Measurements from ENCODE around the gene TMEM205. TPM values are rescaled to one million over a fixed set of nuclear protein-coding genes. Genes with fewer than 3 reads are reported as not detected.

Gene TMEM205
- total and polyA plus RNA-seq, 2 experiments from 2014 or later, result 123 to 293 TPM

DNA sequence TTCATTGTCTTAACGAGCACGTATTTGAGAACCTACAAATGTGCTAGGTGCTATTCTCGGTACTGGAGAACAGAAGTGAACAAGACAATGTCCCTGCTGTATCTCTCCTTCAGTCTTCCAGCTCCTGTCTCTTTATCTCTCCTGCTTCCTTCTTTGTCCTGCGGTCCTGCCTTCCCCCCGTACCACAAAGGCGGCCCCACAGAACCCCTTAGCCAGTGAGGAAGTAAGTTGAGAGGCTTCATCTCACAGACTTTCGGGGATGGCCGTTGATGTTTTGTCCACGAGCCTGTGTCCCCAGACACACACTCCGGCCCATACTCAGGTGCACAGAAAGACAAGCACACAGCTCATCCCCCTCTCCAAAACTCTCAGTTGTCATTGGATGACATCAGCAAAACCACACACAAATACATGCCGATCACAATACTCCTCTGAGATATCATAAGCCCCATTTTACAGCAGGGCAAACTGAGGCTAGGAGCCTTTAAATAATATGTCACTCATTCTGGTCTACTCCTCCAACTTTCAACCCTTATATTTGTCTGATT, 27.9 kb upstream of the TMEM205 start:
- Mint-ChIP-seq H3K27me3 (ENCODE audit: insufficient read depth, low read depth, poor library complexity) (peaks cover 10% of the 10 kb centered on the region), H3K4me3 (no peak overlapping the region), H3K36me3 (ENCODE audit: low read depth) (peaks cover 15% of the 10 kb centered on the region), H3K4me1 (peaks cover 15% of the 10 kb centered on the region), H3K9me3 (no peaks in the 10 kb centered on the region), H3K27ac (no peak overlapping the region)
- Histone ChIP-seq H3K4me1 (ENCODE audit: insufficient read depth) (peaks cover 10% of the 10 kb centered on the region), H4K20me1 (replicated peaks; ENCODE audit: insufficient read depth) (peaks cover 2% of the 10 kb centered on the region; the same call in 1 of the 2 replicates), H3K36me3 (ENCODE audit: insufficient read depth) (no peaks in the 10 kb centered on the region), H3F3A (replicated peaks; ENCODE audit: low read depth) (0 out of 2 replicates have a peak, but pooled peaks cover 6% of the 10 kb centered on the region), H3K4me2 (peak overlapping the region; percentile 44), H3K9me2 (ENCODE audit: insufficient read depth) (no peaks in the 10 kb centered on the region), H3K4me3 (peak overlapping the region; percentile 55), H3K79me2 (replicated peaks; ENCODE audit: insufficient read depth) (peaks cover 10% of the 10 kb centered on the region; the same call in 1 of the 2 replicates), H3K27me3 (ENCODE audit: insufficient read depth) (no peaks in the 10 kb centered on the region), H2AFZ (no peak overlapping the region), H3K27ac (ENCODE audit: low read depth) (peak overlapping the region; percentile 29; the same call in 1 of the 2 replicates)
- DNase-seq (ENCODE audit: low spot score), result no peak
- TF ChIP-seq, protein P1, sequence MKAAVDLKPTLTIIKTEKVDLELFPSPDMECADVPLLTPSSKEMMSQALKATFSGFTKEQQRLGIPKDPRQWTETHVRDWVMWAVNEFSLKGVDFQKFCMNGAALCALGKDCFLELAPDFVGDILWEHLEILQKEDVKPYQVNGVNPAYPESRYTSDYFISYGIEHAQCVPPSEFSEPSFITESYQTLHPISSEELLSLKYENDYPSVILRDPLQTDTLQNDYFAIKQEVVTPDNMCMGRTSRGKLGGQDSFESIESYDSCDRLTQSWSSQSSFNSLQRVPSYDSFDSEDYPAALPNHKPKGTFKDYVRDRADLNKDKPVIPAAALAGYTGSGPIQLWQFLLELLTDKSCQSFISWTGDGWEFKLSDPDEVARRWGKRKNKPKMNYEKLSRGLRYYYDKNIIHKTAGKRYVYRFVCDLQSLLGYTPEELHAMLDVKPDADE (IDR thresholded peaks at IDR 0.05), result no peak
- TF ChIP-seq EZH2phosphoT487 (IDR thresholded peaks at IDR 0.05; ENCODE audit: unreplicated experiment), result no peak
- TF ChIP-seq JUNB (IDR thresholded peaks at IDR 0.05; ENCODE audit: unreplicated experiment), result no peak
- TF ChIP-seq, protein P2, sequence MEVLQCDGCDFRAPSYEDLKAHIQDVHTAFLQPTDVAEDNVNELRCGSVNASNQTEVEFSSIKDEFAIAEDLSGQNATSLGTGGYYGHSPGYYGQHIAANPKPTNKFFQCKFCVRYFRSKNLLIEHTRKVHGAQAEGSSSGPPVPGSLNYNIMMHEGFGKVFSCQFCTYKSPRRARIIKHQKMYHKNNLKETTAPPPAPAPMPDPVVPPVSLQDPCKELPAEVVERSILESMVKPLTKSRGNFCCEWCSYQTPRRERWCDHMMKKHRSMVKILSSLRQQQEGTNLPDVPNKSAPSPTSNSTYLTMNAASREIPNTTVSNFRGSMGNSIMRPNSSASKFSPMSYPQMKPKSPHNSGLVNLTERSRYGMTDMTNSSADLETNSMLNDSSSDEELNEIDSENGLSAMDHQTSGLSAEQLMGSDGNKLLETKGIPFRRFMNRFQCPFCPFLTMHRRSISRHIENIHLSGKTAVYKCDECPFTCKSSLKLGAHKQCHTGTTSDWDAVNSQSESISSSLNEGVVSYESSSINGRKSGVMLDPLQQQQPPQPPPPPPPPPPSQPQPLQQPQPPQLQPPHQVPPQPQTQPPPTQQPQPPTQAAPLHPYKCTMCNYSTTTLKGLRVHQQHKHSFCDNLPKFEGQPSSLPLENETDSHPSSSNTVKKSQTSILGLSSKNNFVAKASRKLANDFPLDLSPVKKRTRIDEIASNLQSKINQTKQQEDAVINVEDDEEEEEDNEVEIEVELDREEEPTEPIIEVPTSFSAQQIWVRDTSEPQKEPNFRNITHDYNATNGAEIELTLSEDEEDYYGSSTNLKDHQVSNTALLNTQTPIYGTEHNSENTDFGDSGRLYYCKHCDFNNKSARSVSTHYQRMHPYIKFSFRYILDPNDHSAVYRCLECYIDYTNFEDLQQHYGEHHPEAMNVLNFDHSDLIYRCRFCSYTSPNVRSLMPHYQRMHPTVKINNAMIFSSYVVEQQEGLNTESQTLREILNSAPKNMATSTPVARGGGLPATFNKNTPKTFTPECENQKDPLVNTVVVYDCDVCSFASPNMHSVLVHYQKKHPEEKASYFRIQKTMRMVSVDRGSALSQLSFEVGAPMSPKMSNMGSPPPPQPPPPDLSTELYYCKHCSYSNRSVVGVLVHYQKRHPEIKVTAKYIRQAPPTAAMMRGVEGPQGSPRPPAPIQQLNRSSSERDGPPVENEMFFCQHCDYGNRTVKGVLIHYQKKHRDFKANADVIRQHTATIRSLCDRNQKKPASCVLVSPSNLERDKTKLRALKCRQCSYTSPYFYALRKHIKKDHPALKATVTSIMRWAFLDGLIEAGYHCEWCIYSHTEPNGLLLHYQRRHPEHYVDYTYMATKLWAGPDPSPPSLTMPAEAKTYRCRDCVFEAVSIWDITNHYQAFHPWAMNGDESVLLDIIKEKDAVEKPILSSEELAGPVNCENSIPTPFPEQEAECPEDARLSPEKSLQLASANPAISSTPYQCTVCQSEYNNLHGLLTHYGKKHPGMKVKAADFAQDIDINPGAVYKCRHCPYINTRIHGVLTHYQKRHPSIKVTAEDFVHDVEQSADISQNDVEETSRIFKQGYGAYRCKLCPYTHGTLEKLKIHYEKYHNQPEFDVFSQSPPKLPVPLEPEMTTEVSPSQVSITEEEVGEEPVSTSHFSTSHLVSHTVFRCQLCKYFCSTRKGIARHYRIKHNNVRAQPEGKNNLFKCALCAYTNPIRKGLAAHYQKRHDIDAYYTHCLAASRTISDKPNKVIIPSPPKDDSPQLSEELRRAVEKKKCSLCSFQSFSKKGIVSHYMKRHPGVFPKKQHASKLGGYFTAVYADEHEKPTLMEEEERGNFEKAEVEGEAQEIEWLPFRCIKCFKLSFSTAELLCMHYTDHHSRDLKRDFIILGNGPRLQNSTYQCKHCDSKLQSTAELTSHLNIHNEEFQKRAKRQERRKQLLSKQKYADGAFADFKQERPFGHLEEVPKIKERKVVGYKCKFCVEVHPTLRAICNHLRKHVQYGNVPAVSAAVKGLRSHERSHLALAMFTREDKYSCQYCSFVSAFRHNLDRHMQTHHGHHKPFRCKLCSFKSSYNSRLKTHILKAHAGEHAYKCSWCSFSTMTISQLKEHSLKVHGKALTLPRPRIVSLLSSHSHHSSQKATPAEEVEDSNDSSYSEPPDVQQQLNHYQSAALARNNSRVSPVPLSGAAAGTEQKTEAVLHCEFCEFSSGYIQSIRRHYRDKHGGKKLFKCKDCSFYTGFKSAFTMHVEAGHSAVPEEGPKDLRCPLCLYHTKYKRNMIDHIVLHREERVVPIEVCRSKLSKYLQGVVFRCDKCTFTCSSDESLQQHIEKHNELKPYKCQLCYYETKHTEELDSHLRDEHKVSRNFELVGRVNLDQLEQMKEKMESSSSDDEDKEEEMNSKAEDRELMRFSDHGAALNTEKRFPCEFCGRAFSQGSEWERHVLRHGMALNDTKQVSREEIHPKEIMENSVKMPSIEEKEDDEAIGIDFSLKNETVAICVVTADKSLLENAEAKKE (CRISPR knock-in tag; IDR thresholded peaks at IDR 0.05), result no peak
- TF ChIP-seq, protein P3, sequence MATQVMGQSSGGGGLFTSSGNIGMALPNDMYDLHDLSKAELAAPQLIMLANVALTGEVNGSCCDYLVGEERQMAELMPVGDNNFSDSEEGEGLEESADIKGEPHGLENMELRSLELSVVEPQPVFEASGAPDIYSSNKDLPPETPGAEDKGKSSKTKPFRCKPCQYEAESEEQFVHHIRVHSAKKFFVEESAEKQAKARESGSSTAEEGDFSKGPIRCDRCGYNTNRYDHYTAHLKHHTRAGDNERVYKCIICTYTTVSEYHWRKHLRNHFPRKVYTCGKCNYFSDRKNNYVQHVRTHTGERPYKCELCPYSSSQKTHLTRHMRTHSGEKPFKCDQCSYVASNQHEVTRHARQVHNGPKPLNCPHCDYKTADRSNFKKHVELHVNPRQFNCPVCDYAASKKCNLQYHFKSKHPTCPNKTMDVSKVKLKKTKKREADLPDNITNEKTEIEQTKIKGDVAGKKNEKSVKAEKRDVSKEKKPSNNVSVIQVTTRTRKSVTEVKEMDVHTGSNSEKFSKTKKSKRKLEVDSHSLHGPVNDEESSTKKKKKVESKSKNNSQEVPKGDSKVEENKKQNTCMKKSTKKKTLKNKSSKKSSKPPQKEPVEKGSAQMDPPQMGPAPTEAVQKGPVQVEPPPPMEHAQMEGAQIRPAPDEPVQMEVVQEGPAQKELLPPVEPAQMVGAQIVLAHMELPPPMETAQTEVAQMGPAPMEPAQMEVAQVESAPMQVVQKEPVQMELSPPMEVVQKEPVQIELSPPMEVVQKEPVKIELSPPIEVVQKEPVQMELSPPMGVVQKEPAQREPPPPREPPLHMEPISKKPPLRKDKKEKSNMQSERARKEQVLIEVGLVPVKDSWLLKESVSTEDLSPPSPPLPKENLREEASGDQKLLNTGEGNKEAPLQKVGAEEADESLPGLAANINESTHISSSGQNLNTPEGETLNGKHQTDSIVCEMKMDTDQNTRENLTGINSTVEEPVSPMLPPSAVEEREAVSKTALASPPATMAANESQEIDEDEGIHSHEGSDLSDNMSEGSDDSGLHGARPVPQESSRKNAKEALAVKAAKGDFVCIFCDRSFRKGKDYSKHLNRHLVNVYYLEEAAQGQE (IDR thresholded peaks at IDR 0.05; ENCODE audit: unreplicated experiment), result no peak
- TF ChIP-seq POLR2AphosphoS5 (IDR thresholded peaks at IDR 0.05; ENCODE audit: low read depth), result no peak
- TF ChIP-seq ZNF331 (CRISPR knock-in tag; IDR thresholded peaks at IDR 0.05; ENCODE audit: low read depth), result no peak
- no peak for TF ChIP-seq STAT1 (IDR thresholded peaks at IDR 0.05; ENCODE audit: unreplicated experiment)
- TF ChIP-seq NANOG (IDR thresholded peaks at IDR 0.05; ENCODE audit: borderline replicate concordance), result no peak
- no peak for TF ChIP-seq CREB1 (CRISPR knock-in tag; IDR thresholded peaks at IDR 0.05; ENCODE audit: low read depth)
- TF ChIP-seq, protein P4, sequence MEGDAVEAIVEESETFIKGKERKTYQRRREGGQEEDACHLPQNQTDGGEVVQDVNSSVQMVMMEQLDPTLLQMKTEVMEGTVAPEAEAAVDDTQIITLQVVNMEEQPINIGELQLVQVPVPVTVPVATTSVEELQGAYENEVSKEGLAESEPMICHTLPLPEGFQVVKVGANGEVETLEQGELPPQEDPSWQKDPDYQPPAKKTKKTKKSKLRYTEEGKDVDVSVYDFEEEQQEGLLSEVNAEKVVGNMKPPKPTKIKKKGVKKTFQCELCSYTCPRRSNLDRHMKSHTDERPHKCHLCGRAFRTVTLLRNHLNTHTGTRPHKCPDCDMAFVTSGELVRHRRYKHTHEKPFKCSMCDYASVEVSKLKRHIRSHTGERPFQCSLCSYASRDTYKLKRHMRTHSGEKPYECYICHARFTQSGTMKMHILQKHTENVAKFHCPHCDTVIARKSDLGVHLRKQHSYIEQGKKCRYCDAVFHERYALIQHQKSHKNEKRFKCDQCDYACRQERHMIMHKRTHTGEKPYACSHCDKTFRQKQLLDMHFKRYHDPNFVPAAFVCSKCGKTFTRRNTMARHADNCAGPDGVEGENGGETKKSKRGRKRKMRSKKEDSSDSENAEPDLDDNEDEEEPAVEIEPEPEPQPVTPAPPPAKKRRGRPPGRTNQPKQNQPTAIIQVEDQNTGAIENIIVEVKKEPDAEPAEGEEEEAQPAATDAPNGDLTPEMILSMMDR (conservative IDR thresholded peaks at IDR 0.05; ENCODE audit: low read depth in 2 of 2), result no peak
- no peak for TF ChIP-seq ZNF114 (CRISPR knock-in tag; IDR thresholded peaks at IDR 0.05)
- no peak for TF ChIP-seq EZH2 (IDR thresholded peaks at IDR 0.05; ENCODE audit: low read depth, unreplicated experiment)
- no peak for ATAC-seq

All from GM23338 (cell line).